MM.1S (cell line): ENCODE measurements around the gene HTR1A.

Source experiments
- CTCF ChIP-seq: fragments of 300-600 bp; sonication (generic); IDR thresholded peaks from 2 replicates; pipeline ENCODE4 v1.5.1; 2016; ENCODE audit warnings: antibody characterized with exemption, low read length, mixed read lengths
- EZH2 ChIP-seq: fragments of 300-600 bp; sonication (generic); optimal IDR thresholded peaks from 2 replicates; pipeline ENCODE3; 2017; ENCODE audit warnings: low read depth, mild to moderate bottlenecking, antibody characterized with exemption, low read length, mixed read lengths

- no peak for TF ChIP-seq CTCF
- no peak for TF ChIP-seq EZH2
Observed at GRCh38 chr5:63963926-63964325, 1.7 kb upstream of the HTR1A start.
